Measurements from ENCODE around the gene PCBP3.

The PCBP3 gene

GRCh38 chr21:45761704-45762103 lies 118.2 kb downstream of the PCBP3 start:
- Mint-ChIP-seq H3K4me3 (no peak overlapping the region), H3K27ac (no peak overlapping the region), H3K27me3 (no peaks in the 10 kb centered on the region), H3K4me1 (peaks cover 15% of the 10 kb centered on the region), H3K36me3 (peaks cover 15% of the 10 kb centered on the region), H3K9me3 (no peaks in the 10 kb centered on the region)

DNA sequence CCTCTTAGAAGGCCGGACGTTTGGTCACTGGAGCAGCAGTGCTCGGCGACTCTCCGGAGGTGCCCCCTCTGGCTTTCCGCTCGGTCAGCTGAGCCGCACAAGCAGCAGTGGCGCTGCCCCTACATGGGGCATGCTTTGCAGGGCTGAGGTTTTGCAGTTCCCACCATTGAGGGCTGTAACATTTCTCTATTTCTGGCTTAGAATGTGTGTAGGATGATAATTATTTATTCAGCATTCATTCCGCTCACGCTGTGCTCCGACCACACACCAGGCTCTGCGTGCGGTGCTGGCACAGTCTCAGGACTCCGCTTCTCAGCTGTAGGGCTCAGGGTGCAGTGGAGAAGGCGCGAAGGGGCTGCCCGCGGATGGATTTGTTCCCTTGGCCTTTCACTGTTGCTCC lies 119.5 kb downstream of the PCBP3 start:
- H3K4me1 Mint-ChIP-seq, result peaks cover 28% of the 10 kb centered on the region
- H3K27ac Mint-ChIP-seq, result no peak overlapping the region
- H3K27me3 Mint-ChIP-seq, result no peaks in the 10 kb centered on the region
- peaks cover 9% of the 10 kb centered on the region for H3K36me3 Mint-ChIP-seq
- H3K4me3 Mint-ChIP-seq, result no peak overlapping the region
- H3K9me3 Mint-ChIP-seq, result no peaks in the 10 kb centered on the region

- Mint-ChIP-seq H3K4me3 (no peak overlapping the region), H3K27me3 (no peaks in the 10 kb centered on the region), H3K36me3 (peaks cover 9% of the 10 kb centered on the region), H3K4me1 (peaks cover 33% of the 10 kb centered on the region), H3K27ac (no peak overlapping the region), H3K9me3 (no peaks in the 10 kb centered on the region)
These were observed 120.0 kb downstream of the PCBP3 start for GRCh38 chr21:45763506-45763905.

DNA sequence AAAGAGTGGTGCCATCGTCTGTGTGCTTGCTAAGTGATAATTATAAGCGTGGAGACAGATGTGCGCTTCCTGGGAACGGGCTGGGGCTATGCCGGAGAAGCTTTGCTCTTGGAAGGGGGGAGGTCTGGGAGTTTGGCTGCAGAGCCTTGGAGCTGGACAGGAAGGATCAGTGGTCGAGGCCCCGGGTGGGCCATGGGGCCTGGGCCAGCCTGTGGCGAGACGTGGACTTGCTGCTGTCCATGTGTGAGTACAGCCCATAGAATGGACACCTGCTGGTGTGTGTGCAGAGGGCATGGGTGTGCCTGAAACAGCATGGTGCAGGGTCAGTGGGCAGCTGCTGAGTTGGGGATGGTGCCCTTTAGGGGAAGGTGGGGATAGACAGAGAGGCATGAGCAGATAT lies 121.3 kb downstream of the PCBP3 start:
- Mint-ChIP-seq H3K9me3 (no peaks in the 10 kb centered on the region), H3K4me3 (no peak overlapping the region), H3K27ac (peak overlapping the region; percentile 30), H3K27me3 (no peaks in the 10 kb centered on the region), H3K4me1 (peaks cover 45% of the 10 kb centered on the region), H3K36me3 (peaks cover 6% of the 10 kb centered on the region)

DNA sequence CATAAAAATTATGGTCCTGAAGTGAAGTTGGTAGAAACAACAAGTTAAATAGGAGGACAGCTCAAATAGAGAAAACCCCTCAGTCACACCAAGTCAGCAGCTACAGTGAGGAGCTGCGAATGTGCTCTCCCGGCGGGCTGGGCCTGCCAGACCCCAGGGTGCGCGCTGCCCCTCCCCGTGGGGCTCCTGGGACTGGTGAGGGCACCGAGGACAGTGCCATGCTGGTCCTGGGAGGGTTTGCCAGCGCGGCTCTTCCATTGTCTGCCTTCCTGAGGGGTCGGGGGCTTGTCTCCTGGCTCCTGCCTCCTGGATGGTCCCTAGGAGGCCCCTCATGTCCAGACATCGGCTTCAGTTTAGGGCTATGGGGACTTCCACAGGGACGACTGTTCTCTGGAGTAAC lies 121.8 kb downstream of the PCBP3 start:
- Mint-ChIP-seq H3K27ac (no peak overlapping the region), H3K27me3 (no peaks in the 10 kb centered on the region), H3K36me3 (peaks cover 5% of the 10 kb centered on the region), H3K4me1 (peaks cover 51% of the 10 kb centered on the region), H3K4me3 (no peak overlapping the region), H3K9me3 (no peaks in the 10 kb centered on the region)

DNA sequence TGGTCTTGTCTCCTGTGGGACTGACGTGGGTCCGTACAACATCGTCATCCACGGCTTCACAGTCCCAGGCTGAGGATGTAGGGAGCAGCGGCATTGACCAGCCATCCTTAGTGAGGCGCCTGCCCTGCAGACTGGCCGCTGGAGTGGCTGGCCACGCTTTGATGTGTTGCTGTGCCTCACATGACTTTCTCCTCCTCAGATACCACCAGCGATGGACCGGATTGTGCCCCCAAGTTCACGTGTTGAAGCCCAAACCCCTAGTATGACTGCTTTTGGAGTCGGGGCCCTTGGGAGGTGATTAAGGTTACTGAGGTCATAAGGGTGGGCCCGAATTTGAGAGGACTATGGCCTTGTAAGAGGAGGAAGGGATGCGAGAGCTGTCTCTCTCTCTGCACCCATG lies 122.5 kb downstream of the PCBP3 start:
- Mint-ChIP-seq H3K27ac (peak overlapping the region; percentile 99), H3K27me3 (no peaks in the 10 kb centered on the region), H3K4me3 (no peak overlapping the region), H3K36me3 (peaks cover 3% of the 10 kb centered on the region), H3K4me1 (peaks cover 57% of the 10 kb centered on the region), H3K9me3 (no peaks in the 10 kb centered on the region)

DNA sequence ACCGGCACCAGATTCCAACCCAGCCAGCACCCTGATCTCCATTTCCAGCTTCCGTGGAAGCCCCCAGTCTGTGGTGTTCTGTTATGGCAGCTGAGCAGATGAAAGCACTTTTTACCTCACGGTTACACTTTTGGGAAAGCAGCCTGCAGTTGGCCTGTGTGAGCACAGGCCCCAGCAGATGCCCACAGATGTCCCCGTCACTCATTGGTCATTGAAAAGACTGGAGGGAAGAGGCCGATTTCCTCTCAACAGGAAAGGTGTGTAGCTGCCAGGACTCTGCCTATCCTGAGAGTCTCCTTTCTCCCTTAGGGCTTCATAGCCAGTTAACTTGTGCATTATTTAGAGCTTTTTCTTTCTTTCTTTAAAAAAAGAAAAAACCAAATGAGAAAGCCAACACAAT lies 123.0 kb downstream of the PCBP3 start:
- H3K4me1 Mint-ChIP-seq, result peaks cover 58% of the 10 kb centered on the region

GRCh38 chr21:45767071-45768006 lies 123.8 kb downstream of the PCBP3 start:
- H3K36me3 Mint-ChIP-seq, result peaks cover 3% of the 10 kb centered on the region
- no peaks in the 10 kb centered on the region for H3K27me3 Mint-ChIP-seq
- H3K9me3 Mint-ChIP-seq, result peaks cover 4% of the 10 kb centered on the region
- H3K4me3 Mint-ChIP-seq, result peak overlapping the region; percentile 69
- H3K27ac Mint-ChIP-seq, result peak overlapping the region; percentile 99
- peaks cover 58% of the 10 kb centered on the region for H3K4me1 Mint-ChIP-seq

More for the DNA sequence above, 123.0 kb downstream of the PCBP3 start:
- Mint-ChIP-seq H3K27ac (peak overlapping the region; percentile 99), H3K9me3 (no peaks in the 10 kb centered on the region), H3K27me3 (no peaks in the 10 kb centered on the region), H3K36me3 (no peaks in the 10 kb centered on the region), H3K4me3 (no peak overlapping the region)

- Mint-ChIP-seq H3K9me3 (peaks cover 6% of the 10 kb centered on the region), H3K27me3 (no peaks in the 10 kb centered on the region), H3K27ac (peak overlapping the region; percentile 99), H3K36me3 (peaks cover 3% of the 10 kb centered on the region), H3K4me3 (peak overlapping the region; percentile 37), H3K4me1 (peaks cover 58% of the 10 kb centered on the region)
These were observed 124.7 kb downstream of the PCBP3 start for GRCh38 chr21:45768011-45768739.

DNA sequence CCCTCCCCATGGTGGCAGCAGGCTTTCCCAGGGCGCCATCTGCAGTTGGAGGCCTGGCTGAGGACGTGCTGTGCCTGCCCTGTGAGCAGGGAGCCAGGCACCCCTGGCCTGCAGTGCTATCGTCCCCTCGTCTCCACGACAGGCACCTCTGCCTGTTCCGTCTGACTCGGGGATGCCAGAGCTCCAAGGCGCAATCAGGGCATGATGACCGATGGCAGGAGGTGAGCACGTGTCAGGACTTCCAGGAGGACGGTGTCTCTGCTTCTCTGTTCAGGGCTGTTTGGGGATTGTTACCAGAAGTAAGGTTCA lies 125.2 kb downstream of the PCBP3 start:
- Mint-ChIP-seq H3K36me3 (peaks cover 3% of the 10 kb centered on the region), H3K27ac (peak overlapping the region; percentile 99), H3K4me1 (peaks cover 58% of the 10 kb centered on the region), H3K9me3 (peaks cover 6% of the 10 kb centered on the region), H3K27me3 (no peaks in the 10 kb centered on the region), H3K4me3 (peak overlapping the region; percentile 68)

- H3K27ac Mint-ChIP-seq, result peak overlapping the region; percentile 99
- peaks cover 6% of the 10 kb centered on the region for H3K9me3 Mint-ChIP-seq
- peaks cover 3% of the 10 kb centered on the region for H3K36me3 Mint-ChIP-seq
- H3K27me3 Mint-ChIP-seq, result no peaks in the 10 kb centered on the region
- peaks cover 58% of the 10 kb centered on the region for H3K4me1 Mint-ChIP-seq
- H3K4me3 Mint-ChIP-seq, result peak overlapping the region; percentile 68
These were observed 125.8 kb downstream of the PCBP3 start for GRCh38 chr21:45769294-45769693.

GRCh38 chr21:45769896-45770295 lies 126.4 kb downstream of the PCBP3 start:
- peaks cover 6% of the 10 kb centered on the region for H3K9me3 Mint-ChIP-seq
- peaks cover 3% of the 10 kb centered on the region for H3K36me3 Mint-ChIP-seq
- peak overlapping the region; percentile 68 for H3K4me3 Mint-ChIP-seq
- H3K27me3 Mint-ChIP-seq, result no peaks in the 10 kb centered on the region
- peaks cover 58% of the 10 kb centered on the region for H3K4me1 Mint-ChIP-seq
- H3K27ac Mint-ChIP-seq, result peak overlapping the region; percentile 84

DNA sequence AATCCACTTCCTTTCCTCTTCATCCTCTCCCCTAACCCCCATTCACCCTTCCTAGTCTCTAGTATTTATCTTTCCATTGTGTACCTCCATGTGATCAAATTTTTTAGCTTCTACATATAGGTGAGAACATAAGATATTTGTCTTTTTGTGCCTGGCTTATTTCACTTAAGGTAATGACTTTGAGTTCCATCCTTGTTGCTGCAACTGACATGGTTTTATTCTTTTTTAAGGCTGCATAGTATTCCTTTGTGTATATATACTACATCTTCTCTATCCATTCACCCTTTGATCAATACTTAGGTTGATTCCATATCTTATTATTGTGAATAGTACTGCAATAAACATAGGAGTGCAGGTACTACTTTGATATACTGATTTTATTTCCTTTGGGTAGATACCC lies 128.7 kb downstream of the PCBP3 start:
- H3K36me3 Mint-ChIP-seq, result peaks cover 13% of the 10 kb centered on the region

DNA sequence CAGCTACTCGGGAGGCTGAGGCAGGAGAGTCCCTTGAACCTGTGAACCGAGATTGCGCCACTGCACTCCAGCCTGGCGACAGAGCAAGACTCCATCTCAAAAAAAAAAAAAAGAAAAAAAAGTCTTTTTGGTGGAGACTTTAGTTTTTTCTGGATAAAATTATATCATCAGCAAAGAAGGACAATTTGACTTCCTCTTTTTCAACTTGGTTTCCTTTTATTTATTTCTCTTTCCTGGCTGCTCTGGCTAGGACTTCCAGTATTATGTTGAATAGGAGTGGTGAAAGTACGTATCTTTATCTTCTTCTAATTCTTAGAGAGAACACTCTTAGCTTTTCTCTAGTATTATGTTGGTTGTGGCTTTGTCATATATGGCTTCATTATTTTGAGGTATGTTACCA lies 130.8 kb downstream of the PCBP3 start:
- Mint-ChIP-seq H3K27me3 (no peaks in the 10 kb centered on the region), H3K36me3 (peaks cover 17% of the 10 kb centered on the region), H3K4me1 (peaks cover 18% of the 10 kb centered on the region), H3K4me3 (no peak overlapping the region), H3K9me3 (peaks cover 15% of the 10 kb centered on the region), H3K27ac (no peak overlapping the region)

More for the DNA sequence above, 128.7 kb downstream of the PCBP3 start:
- Mint-ChIP-seq H3K4me3 (no peak overlapping the region), H3K4me1 (peaks cover 39% of the 10 kb centered on the region), H3K27ac (no peak overlapping the region), H3K9me3 (peaks cover 12% of the 10 kb centered on the region), H3K27me3 (no peaks in the 10 kb centered on the region)

- Mint-ChIP-seq H3K4me1 (no peaks in the 10 kb centered on the region), H3K36me3 (peaks cover 17% of the 10 kb centered on the region), H3K27me3 (no peaks in the 10 kb centered on the region), H3K9me3 (peaks cover 14% of the 10 kb centered on the region), H3K27ac (no peak overlapping the region), H3K4me3 (no peak overlapping the region)
These were observed 133.4 kb downstream of the PCBP3 start for GRCh38 chr21:45776971-45777370.

GRCh38 chr21:45778686-45779085 lies 135.2 kb downstream of the PCBP3 start:
- H3K27me3 Mint-ChIP-seq, result no peaks in the 10 kb centered on the region
- no peak overlapping the region for H3K27ac Mint-ChIP-seq

More at GRCh38 chr21:45778686-45779085, 135.2 kb downstream of the PCBP3 start:
- Mint-ChIP-seq H3K36me3 (peaks cover 14% of the 10 kb centered on the region), H3K9me3 (peaks cover 9% of the 10 kb centered on the region), H3K4me3 (no peak overlapping the region), H3K4me1 (no peaks in the 10 kb centered on the region)
